ENCODE data around the gene ASTN1. TPM values are rescaled to one million over a fixed set of nuclear protein-coding genes. Genes with fewer than 3 reads are reported as not detected.

The ASTN1 gene
- total RNA-seq (2022; extraction: Qiagen RNA extraction): not detected in 5 replicates

DNA sequence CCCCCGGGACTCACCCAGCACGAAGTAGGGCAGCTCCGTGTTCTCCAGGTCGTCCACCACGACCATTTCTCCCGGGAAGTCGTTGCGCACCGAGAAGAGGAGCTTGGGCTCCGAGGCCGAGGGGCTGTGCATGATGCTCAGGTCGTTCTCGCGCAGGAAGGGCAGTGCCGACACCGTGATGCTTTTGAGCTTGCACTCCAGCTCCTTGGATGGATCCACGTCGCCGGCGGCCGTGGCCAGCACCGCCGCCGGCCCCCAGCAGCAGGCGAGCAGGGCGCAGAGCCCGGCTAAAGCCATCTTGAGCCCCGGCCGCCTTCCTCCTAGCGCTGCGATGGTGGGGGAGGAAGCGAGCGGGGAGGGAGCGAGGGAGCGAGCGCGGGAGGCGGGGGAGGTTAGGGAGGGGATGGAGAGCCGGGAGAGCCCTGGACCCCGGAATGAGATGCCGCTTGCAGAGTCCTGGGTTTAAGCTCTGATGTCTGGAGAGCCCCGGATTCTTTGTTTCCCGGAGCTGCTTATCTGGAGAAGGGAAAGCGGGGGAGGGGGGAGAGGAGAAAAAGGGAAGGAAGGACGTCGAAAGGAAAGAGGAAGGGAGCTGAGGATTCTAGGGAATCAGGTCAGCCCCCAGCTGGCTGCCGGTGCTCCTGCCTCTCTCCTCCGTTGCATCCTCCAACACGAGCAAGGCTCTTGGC, at the start of gene ASTN1:
Gene ASTN1, minus strand, starts transcription at position 333 of the 689 bp plus-strand sequence. Its CDS starts 36 bp downstream, at position 297.

DNA sequence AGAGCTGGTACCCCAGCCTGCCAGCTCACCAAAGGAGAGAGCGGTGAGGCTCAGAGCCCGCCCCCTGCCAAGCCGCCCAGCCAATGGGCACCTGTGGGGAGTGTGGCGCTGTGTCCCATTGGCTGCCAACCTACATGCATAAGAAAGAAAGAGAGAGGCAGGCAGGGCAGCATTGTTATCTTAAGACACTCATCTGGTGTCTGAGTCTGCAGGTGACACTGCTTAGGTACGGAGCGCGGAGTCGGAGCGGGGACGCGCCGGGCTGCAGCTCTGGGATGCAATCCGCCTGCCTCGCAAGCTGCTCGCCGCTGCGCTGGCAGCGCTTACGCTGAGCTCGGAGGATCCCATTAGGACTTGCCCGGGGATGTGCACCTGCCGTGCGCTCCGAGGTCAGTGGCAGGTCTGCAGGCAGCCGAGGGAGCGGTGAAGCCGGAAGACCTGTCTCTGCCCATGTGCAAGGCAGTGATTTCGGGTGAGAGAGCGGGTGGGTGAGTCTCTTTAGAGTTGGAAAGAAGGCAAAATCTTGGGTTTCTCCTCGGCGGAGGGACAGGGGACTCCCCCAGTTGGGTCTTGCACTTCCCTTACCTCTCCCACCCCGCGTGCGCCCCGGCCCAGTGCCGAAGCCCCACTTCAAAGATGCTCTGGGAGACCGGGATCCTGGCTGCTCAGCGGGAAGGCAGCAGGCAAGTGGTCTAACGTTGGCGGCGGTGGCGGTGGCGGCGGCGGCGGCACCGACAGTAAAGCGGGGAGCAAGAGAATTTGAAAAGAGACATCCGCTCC, 6.4 kb upstream of the ASTN1 start, which contains the start of gene BRINP2:
Gene BRINP2, plus strand, starts transcription at position 203 of the 780 bp plus-strand sequence. CDS start 58,919 bp downstream, outside the sequence.

Other genes with a start within 250 kb of the ASTN1 start
- gene BRINP2, start 6.2 kb upstream of the ASTN1 start, total RNA-seq (2022; extraction: Qiagen RNA extraction): 0.08 to 0.17 TPM (median 0.11 TPM) in 5 replicates

Data from A549 treated with CORT108297 at 1 μM for 4 hours (cell line).